GM18909 (cell line): ENCODE results near the gene SEBOX.

Source experiments
- ATAC-seq: cut with Tn5 transposase; IDR thresholded peaks from one replicate; pipeline ENCODE4 v1.9.1; 2021; ENCODE audit warnings: mild to moderate bottlenecking; ENCODE audit not compliant: unreplicated experiment, poor library complexity

SEBOX gene

GRCh38 chr17:28364665-28365363 is at the start of gene SEBOX:
Gene SEBOX (minus strand): TSS chr17:28365199. CDS start chr17:28365151, 48 bp downstream.
- no peak for ATAC-seq

- no peak for ATAC-seq
Observed at GRCh38 chr17:28413804-28414203, 48.8 kb upstream of the SEBOX start.

- no peak for ATAC-seq
Observed at GRCh38 chr17:28412099-28412498, 47.1 kb upstream of the SEBOX start.

- ATAC-seq = no peak
Observed at GRCh38 chr17:28407974-28408306, 42.9 kb upstream of the SEBOX start.

- ATAC-seq = no peak
Observed at GRCh38 chr17:28407130-28407973, 42.4 kb upstream of the SEBOX start.

GRCh38 chr17:28406473-28406814 is 41.4 kb upstream of the SEBOX start:
- peak; percentile 22 for ATAC-seq

GRCh38 chr17:28405632-28406472 is 40.9 kb upstream of the SEBOX start, which contains the start of gene SLC46A1:
Gene SLC46A1 (minus strand): TSS chr17:28406212. CDS start chr17:28406114, 98 bp downstream.
- ATAC-seq = peak; percentile 64

GRCh38 chr17:28404812-28405570 is 40.0 kb upstream of the SEBOX start:
- no peak for ATAC-seq

- ATAC-seq = no peak
Observed at GRCh38 chr17:28404461-28404811, 39.4 kb upstream of the SEBOX start.

GRCh38 chr17:28404007-28404406 is 39.0 kb upstream of the SEBOX start:
- no peak for ATAC-seq

GRCh38 chr17:28402844-28403243 is 37.8 kb upstream of the SEBOX start:
- ATAC-seq = no peak

- ATAC-seq = no peak
Observed at GRCh38 chr17:28402224-28402630, 37.2 kb upstream of the SEBOX start.

- no peak for ATAC-seq
Observed at GRCh38 chr17:28399808-28400207, 34.8 kb upstream of the SEBOX start.

- ATAC-seq = no peak
Observed at GRCh38 chr17:28398280-28398981, 33.4 kb upstream of the SEBOX start.

- no peak for ATAC-seq
Observed at GRCh38 chr17:28397687-28398279, 32.8 kb upstream of the SEBOX start.

- no peak for ATAC-seq
Observed at GRCh38 chr17:28397275-28397674, 32.3 kb upstream of the SEBOX start.

- no peak for ATAC-seq
Observed at GRCh38 chr17:28396635-28397239, 31.7 kb upstream of the SEBOX start.

- ATAC-seq = no peak
Observed at GRCh38 chr17:28395968-28396367, 31.0 kb upstream of the SEBOX start.

- no peak for ATAC-seq
Observed at GRCh38 chr17:28395426-28395825, 30.4 kb upstream of the SEBOX start.
